Measurements from ENCODE around the gene CREB3L1.

CREB3L1 gene

DNA sequence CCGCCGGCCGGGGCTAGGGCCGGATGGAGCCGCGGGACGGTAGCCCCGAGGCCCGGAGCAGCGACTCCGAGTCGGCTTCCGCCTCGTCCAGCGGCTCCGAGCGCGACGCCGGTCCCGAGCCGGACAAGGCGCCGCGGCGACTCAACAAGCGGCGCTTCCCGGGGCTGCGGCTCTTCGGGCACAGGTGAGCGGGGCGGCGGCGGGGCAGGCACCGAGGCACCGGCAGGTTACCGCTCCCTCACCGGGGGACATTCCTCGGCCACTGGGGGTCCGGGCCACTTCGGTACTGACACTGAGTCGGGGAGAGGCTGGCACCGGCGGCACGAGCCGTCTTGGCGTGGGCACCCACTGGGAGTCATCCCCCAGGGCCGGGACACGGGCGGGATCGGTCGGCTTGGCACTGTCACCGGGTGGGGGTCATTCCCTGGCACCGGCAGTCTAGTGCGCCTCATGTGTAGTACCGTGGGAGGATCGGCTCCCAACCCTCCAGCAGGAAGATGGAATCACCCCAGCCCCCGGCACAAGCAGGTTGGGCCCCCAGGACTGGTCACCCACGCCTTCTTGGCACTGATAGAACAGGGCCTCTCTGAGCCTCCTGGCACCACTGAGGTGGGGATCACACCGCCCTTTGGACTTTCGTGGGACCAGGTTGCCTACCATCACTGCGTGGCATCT lies 70.3 kb downstream of the CREB3L1 start:
- DNase-seq: no peak

DNA sequence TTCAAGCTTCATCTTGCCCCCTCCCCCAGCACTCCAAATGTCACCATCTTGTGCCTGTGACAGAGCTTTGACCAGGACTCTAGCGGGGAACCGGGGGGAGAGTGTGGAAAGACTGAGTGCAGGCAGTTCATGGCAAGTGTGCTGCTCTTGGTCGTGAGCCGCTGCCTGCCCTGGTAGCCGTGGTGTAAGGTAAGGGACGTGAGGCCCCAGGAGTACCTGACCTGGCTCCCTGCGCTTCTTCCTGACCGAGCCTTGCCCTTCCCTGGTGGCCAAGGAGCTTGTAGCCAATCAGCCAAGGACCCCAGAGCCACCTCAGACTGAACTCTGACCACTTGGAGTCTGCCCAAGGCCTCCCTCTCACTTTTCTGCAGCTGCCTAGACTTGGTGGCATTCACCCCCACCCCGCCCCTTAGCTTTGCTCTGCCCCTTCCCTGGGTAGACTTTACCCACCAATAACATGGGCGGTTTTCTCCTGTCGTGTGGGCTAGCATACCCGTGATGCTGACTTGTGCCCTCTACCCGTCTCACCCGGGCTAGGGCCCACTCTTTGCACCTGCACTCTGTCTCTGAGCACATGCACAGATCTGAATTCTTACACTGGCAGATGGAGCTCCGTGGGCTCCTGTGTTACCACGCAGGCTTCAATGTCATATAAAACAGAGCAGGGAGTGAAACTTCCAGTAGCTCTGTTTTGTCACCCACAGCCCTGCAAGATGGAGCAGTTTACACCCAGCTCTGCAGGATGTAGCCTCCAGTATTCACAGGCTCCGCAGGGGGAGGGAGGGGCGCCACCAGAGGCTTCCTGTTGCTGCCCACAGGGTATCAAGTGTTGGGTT lies 71.3 kb downstream of the CREB3L1 start:
- DNase-seq: no peak

DNA sequence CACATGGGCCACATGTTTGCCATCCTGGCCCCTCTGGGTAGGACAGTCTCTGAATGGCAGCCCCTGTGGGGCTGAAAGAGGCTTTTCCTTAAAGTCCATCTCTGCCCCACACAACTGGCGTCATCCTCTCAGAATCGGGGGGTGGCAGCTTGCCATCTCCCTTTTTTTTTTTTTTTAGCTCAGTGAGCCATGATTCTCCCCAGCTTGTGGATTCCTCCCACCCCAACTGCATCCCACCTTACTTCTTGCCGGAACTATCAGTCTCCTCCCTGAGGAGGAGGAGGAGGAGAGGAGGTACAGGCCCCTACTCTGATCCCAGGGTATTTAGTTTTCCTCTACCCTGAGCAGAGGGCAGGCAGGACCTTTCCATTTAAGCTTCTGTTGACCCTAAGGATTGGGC lies 73.2 kb downstream of the CREB3L1 start:
- DNase-seq: no peak

DNA sequence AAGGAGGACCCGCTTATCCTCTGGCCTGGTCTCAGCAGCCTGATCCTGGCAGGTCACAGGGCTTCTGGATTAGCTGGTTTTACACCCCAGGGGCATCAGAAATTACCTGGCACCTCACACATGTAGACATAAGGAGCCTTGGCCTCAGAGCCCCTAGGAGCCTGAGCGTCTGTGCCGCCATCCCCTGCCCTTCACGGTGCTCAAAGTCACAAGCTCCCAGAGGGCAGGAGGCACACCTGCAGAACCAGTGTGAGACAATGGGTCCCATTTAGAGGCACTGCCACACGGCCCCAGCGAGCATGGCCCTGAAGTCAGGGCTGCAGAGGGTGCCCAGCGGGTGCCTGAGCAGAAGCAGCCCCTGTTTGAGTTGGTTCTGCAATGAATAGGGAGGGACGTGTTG lies 73.7 kb downstream of the CREB3L1 start:
- no peak for DNase-seq

DNA sequence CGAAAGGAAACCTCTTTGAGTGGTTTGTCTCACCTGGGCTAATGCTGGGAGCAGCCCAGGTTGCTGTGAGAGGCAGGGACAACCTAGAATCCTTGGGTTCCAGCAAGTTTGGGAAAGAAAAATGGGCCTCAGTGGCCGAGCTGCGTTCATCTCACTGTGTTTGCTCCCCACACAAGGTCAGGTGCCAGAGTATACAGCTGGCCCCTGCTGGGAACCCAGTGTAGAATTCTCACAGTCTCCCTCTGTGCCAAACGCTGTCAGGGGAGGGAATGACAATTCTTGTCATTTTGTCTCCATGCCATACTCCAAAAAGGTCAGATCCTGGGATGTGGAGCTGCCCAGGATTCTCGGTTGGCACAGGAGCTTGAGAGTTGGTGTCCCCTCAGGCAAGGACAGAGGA lies 74.1 kb downstream of the CREB3L1 start:
- no peak for DNase-seq

DNA sequence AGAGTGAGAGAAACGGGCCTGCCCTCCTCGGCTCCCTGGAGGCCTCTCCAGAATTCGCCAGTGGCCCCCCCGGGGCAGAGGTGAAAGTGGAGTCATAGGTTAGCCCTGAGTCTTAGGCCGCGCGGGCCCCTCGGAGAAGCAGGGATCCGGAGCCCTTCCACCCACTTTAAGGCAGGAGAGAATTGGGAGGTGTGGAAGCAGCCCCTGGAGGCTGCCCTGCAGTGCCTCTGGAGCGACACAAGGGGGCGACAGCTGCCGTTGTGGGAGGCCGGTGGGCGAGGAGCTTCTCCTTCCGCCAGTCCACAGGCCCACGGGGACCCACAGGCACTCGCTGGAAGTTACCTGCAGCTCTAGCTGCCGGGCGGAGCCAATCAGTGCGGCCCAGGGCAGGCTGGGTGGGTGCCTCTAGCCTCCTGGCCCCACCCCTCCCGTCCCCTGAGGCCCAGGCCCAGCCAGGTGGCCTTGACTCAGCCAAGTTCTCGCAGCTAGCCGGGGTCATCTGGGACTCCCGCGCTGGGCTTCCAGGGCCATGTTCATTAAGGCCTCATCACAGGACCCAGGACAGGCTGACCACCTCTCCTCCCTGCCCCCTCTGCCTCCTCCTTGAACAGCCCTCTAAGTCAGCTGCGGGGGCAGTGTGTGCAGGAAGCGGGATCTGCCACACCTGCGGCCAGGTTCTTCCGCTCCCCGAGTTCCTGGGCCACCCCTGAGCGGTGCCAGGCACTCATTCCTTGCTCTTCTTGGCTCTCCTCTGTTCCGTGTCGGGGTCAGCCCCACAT lies 74.8 kb downstream of the CREB3L1 start:
- no peak for DNase-seq

DNA sequence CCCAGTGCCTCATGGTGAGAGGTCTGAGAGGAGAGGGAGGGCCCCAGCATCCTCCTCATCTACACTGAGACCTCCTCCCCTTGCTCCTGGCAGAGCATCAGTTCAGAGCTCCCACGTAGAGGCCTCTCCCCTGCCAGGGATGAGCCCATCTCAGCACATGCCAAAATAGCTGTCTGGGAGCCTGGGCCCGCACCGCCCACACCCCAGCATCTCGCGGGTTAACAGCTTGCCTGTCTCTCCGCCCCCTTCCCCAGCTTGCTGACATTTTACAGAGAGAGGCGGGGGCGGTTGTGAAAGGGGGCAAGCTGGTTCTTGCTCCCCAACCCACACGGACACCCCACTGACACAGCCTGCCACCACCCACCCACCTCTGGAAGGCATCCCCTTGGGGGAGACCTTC lies 76.2 kb downstream of the CREB3L1 start:
- DNase-seq: no peak

DNA sequence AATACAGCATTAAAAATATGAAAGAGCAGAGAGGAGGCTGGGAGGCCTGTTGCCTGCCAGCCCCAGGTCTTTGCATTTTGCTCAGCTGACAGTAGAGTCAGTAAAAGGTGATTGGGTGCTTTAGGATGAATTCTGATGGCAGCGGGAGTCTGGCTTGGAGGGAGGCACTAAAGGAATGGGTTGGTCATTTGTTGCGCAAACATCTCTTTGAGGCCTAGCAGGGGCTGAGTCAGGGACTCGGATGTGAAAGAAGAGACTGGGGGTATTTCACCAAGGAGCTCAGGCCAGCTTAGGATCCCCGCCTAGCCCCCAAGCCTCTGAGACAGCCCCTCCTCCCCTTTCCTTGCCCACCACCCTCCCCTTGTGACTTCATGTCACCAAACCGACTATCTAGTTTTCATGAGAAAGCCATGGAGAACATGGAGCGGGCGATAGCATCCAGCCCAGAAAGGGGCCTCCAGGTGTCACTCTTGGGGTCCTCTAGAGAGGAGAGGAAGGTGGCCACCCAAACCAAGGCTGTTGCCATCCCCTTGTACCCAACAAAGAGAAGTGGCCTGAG lies 79.5 kb downstream of the CREB3L1 start:
- no peak for DNase-seq

DNA sequence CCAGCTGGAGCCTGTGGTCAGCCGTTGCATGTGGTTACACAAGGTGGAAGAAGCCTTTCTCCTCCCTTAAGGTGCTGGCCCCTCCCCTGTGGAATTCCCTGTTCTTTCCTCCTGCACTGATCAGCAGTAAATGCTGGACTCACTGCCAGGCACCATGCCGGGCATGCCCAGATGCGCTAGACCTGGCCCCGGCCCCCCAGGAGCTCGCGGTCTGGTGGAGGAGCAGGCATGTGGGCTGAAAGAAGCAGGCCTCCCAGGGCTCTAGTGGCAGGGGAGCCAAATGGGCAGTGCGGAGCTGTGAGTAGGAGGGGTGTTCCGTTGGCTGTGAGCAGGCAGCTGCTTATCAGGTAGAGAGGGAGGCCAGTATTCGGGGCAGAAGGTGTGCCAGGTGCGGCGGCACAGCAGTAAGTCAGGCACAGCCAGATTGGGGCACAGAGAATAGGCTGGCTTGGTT lies 80.0 kb downstream of the CREB3L1 start:
- DNase-seq: no peak

DNA sequence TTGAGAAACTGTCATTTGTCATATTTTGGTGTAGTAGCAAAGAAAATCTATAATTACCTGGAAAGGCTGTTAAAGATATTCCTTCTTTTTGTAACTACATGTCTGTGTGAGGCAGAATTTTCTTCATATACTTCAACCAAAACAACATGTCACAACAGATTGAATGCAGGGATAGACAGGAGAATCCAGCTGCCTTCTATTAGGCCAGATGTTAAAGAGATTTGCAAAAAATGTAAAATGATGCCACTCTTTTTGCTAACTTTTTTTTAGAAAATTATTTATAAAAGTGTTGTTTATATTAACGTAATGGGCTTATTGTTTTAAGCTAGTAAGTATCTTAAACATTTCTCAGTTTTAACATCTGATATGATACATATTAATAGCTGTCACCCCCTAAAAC lies 82.5 kb downstream of the CREB3L1 start:
- no peak for DNase-seq

DNA sequence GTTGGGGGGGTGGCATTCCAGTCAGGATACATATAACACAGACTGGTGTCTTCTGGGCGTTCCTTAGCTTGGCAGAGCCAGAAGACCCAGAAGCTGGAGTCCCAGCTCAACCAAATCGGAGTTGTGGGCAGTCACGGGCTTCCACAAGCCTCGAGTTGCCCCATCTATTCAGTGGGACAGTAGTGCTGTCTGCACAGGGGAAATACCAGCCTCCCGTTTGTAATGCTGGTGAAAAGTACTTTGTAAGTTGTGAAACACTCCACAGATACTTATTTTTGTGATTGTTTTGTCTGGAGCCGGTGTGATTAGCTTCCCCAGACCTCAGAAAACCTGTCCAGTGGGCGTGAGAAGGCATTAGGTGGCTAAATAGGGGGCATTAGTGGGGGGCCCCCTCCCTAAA lies 83.4 kb downstream of the CREB3L1 start:
- DNase-seq: no peak

DNA sequence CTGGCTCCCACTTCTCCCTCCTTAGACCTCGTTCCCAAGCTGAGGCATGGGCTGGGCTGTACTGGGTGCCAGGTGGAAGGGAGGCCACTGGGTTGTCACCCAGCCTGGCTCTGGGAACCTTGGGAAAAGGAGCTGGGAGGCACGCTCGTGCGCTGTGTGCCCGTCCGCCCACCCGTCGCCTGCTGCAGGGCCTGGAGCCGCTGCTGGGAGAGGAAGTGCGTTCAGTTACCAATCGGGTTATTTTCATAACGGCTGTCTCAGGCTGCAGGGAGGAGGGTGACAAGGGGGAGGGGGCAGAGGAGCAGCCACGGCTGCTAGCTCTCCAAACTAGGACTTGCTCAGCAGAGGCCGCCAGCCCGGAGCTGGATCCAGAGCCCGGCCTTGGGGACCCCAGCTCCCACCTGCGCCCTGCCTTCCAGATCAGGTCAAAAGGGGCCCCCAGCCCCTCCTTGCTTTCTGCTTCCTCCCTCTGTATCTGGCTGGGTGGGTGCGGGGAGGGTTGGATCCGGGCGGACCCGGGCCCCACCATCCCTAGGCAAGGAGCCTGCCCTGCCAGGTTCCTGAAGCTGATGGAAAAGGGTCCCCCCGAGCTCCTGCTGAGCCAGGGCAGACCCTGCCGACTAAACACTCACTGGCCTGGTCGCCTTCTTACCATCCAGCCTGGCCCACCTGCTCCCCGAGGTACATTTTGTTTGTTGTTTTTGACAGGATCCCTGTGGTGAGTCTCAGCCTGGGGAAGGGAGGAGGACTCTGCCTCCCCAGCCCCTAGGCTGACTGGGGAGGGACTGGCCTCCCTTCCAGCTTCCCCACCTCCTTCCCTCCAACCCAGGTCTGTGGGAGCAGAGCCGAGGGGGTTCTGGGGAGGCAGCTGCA lies 84.1 kb downstream of the CREB3L1 start:
- DNase-seq: peak; percentile 70

DNA sequence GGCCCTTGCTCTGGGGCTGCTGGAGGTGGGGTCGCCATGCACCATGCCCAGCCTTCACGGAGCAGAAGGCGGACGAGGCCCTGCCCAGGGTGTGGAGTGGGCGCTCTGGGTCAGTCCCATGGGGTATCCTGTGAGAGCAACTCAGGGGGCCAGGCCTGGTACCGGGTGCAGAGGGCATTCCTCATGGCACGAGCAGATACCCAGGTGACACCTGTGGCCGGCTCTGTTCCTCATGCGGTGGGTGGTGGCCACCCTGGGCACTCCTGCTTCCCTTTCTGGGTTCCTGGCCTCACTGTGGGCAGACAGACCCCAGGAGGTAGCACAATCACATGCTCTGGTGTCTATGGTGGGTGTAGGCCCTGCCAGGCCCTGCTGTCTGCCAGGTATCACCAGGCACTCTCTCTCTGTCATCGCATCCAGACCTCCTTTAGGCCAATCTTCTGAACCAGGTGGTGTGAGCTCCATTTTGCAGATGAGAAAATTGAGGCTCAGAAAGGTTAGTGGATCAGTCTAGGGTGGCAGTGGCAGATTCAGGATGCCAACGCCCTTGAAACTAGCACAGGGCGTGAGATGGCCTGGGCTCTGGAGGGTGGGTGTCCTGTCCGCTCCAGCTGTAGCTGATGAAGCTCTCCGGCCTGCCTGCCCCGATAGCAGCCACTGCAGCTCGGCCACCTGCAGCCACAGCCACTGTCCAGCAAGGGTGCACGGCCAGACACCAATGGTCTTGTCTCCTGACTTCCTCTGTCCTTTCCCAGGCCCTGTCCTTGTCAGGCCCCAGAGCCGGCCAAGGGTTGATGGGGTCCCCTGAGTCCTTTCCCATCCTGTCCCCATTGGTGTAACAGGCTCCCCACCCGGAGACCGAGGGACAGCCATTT lies 84.9 kb downstream of the CREB3L1 start:
- no peak for DNase-seq

DNA sequence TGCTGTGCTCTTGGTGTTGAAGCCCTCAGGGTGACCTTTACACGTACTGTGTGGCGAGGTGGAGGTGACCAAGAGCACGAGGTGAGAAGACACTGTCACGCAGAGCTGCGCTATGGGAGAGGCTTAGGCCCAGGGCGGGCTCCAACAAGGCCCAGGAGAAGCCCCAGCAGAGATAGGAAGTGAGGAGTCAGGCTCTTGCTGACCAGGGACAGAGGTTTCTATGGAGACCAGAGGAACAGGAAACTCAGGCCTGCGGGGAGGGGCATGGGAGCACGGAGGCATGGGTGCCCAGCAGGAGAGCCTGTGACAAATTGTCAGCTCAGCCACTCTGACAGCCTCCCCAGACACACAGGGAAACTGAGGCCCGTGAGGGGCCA lies 85.6 kb downstream of the CREB3L1 start:
- peak; percentile 16 for DNase-seq

DNA sequence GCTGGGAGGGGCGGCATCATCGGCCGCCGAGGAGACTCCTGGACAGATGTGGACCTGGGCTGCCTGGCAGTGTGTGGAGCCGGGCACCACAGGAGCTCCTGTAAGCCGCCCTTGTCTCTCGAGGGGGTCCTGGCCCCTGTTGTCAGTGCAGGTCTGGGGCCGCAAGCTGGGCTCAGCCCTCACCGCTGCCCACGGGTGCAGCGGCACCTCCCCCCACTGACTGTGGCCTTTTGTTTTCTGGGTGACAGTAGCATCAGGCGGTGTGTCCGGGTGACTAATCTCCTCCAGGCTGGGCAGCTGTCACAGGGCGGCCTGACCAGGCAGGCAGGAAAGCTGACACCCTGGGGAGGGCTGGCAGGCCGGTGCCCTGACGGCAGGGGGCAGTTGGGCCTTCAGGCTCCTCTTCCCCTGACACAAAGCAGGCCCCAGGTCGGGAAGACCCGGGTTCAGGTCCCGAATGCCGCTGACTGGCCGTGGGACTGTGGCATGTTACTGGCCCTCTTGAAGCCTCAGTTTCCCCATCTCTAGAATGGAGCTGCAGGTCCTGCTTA lies 86.1 kb downstream of the CREB3L1 start:
- peak; percentile 49 for DNase-seq

DNA sequence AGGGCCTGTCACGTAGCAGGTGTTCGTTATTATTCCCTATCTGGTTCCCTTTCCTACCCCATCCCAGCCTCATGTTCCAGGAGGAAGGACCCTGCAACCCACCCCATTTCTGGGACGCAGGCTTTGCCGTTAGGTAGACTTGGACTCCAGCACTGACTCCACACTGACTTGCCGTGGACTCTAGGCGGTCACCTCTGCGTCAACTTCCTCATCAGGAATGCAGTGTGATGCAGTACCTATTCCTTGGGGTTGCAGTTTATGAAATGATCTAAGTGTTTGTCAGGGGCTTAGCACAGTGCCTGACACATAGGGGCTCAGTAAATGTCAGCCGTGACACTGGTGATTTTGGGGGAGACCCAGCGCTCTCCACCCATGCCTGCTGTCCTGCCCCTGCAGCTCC lies 86.6 kb downstream of the CREB3L1 start:
- DNase-seq: no peak

DNA sequence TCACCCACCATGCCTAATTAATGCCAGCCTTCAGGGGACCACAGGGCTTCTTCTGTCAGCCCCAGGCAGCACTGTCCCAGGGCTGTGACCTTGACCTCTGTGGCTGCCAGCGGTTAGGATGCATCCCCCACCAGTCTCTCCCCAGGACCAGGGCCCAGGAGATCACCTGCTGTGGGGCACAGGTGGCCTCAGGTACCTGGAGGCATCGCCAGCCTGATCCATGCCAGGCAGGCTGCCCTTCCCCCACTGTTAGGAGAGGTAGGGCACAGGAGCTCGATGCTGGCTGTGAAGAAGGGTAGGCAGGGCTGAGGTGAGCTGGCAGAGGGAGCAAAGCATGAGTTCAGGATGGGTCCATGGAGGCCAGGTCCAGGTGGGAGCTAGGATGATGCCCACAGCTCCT lies 87.3 kb downstream of the CREB3L1 start:
- no peak for DNase-seq

DNA sequence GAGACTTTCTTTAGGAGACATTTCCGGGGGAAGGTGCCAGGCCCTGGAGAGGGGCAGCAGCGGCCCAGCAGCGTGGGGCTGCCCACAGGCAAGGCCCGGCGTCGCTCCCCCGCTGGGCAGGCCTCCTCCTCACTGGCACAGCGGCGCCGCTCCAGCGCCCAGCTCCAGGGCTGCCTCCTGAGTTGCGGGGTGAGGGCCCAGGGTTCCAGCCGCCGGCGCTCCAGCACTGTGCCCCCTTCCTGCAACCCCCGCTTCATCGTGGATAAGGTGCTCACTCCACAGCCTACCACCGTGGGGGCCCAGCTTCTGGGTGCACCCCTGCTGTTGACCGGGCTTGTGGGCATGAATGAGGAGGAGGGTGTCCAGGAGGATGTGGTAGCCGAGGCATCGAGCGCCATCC lies 88.8 kb downstream of the CREB3L1 start:
- no peak for DNase-seq

DNA sequence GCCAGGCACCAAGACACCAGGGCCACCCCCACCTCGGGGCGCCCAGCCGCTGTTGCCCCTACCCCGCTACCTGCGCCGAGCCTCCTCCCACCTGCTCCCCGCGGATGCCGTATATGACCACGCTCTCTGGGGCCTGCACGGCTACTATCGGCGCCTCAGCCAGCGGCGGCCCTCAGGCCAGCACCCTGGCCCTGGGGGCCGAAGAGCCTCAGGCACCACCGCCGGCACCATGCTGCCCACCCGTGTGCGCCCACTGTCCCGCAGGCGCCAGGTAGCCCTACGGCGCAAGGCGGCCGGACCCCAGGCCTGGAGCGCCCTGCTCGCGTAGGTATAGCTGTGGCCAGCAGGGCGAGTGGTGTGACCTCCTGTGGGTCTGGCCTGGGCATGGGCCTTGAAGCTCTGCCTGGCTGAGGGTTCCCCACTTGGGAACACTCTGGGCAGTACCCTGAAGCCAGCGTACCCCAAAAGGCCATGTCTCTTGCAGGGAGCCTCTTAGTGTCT lies 89.2 kb downstream of the CREB3L1 start:
- DNase-seq: no peak

DNA sequence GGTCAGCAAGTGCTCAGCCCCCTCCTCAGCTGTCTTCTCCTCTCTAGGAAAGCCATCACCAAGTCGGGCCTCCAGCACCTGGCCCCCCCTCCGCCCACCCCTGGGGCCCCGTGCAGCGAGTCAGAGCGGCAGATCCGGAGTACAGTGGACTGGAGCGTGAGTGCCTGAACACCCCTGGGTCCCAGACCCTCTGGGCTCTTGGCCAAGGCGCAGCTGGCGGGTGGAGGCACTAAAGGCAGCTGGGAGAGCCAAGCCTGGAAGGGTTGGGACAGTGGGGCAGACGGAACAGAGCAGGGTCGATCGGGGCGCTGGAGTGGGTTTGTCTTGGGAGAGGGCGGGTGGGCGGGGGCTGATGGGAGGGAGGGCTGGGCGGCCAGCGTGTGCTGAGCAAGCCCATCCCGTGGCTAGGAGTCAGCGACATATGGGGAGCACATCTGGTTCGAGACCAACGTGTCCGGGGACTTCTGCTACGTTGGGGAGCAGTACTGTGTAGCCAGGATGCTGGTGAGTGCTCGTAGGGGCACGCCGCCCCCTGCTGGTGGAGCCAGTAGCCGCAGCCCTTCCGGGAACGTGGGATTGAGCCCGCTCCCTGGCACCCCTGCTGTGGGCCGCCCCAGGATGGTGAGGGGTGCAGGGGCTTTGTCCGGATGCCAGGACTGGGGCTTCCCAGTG lies 89.9 kb downstream of the CREB3L1 start:
- no peak for DNase-seq

Data from SHP77 treated with DMSO at 0.1 percent for 48 hours (cell line).